HEK293 (cell line): ENCODE measurements around the gene SIGMAR1.
A peak's percentile ranks its signal among the peaks of the same experiment; 100 is the strongest.

Experiments
- KLF8 ChIP-seq: fragments of 450-650 bp; formaldehyde crosslinking; IDR thresholded peaks from 2 replicates; pipeline ENCODE4 v1.5.1; 2016; ENCODE audit warnings: missing biosample characterization, missing genetic modification characterization
- KLF9 ChIP-seq: fragments of 450-650 bp; formaldehyde crosslinking; IDR thresholded peaks from 2 replicates; pipeline ENCODE4 v1.5.1; 2016; ENCODE audit warnings: missing biosample characterization, missing genetic modification characterization, low read depth
- MEIS1 ChIP-seq: sonication (generic); formaldehyde crosslinking; IDR thresholded peaks from 2 replicates; pipeline ENCODE4 v1.8.1; 2022; ENCODE audit warnings: missing genetic modification reagents, mild to moderate bottlenecking, borderline replicate concordance
- SALL2 ChIP-seq: fragments of 450-650 bp; formaldehyde crosslinking; IDR thresholded peaks from 2 replicates; pipeline ENCODE4 v1.5.0; 2017; ENCODE audit warnings: missing biosample characterization, mild to moderate bottlenecking, missing genetic modification characterization, borderline replicate concordance
- SCRT2 ChIP-seq: fragments of 450-650 bp; formaldehyde crosslinking; IDR thresholded peaks from 2 replicates; pipeline ENCODE4 v1.5.1; 2016; ENCODE audit warnings: missing biosample characterization, missing genetic modification characterization
- TCF7L2 ChIP-seq: IDR thresholded peaks from 2 replicates; pipeline ENCODE4 v1.6.1; 2011; ENCODE audit warnings: low read depth, mild to moderate bottlenecking, inconsistent platforms, low read length, moderate library complexity, borderline replicate concordance
- ZBTB21 ChIP-seq: fragments of 450-650 bp; formaldehyde crosslinking; IDR thresholded peaks from 2 replicates; pipeline ENCODE4 v1.5.1; 2017; ENCODE audit warnings: missing biosample characterization, missing genetic modification characterization
- ZNF174 ChIP-seq: fragments of 450-650 bp; formaldehyde crosslinking; IDR thresholded peaks from 2 replicates; pipeline ENCODE4 v1.5.0; 2017; ENCODE audit warnings: missing biosample characterization, mild to moderate bottlenecking, missing genetic modification characterization
- ZNF292 ChIP-seq: fragments of 450-650 bp; formaldehyde crosslinking; IDR thresholded peaks from 2 replicates; pipeline ENCODE4 v1.5.1; 2016; ENCODE audit warnings: low read depth, missing biosample characterization, missing genetic modification characterization, borderline replicate concordance
- ZNF404 ChIP-seq: fragments of 450-650 bp; formaldehyde crosslinking; IDR thresholded peaks from 2 replicates; pipeline ENCODE4 v1.5.1; 2017; ENCODE audit warnings: missing biosample characterization, missing genetic modification characterization
- ZNF585B ChIP-seq: fragments of 450-650 bp; formaldehyde crosslinking; IDR thresholded peaks from 2 replicates; pipeline ENCODE4 v1.5.1; 2016; ENCODE audit warnings: missing biosample characterization, missing genetic modification characterization
- ZNF600 ChIP-seq: fragments of 450-650 bp; formaldehyde crosslinking; IDR thresholded peaks from 2 replicates; pipeline ENCODE4 v1.5.1; 2016; ENCODE audit warnings: missing biosample characterization, missing genetic modification characterization
- ZNF707 ChIP-seq: fragments of 450-650 bp; formaldehyde crosslinking; IDR thresholded peaks from 2 replicates; pipeline ENCODE4 v1.5.1; 2016; ENCODE audit warnings: missing biosample characterization, missing genetic modification characterization
- ZNF76 ChIP-seq: fragments of 450-650 bp; formaldehyde crosslinking; IDR thresholded peaks from 2 replicates; pipeline ENCODE4; 2016; ENCODE audit warnings: low read depth, missing biosample characterization, missing genetic modification characterization, borderline replicate concordance
- TF ChIP-seq, protein P1 (sequence below): fragments of 450-650 bp; formaldehyde crosslinking; IDR thresholded peaks from 2 replicates; pipeline ENCODE4 v1.5.1; 2016; ENCODE audit warnings: missing biosample characterization, missing genetic modification characterization
- TF ChIP-seq, protein P2 (sequence below): fragments of 450-650 bp; formaldehyde crosslinking; IDR thresholded peaks from 2 replicates; pipeline ENCODE4 v1.5.1; 2016; ENCODE audit warnings: missing biosample characterization, missing genetic modification characterization
- TF ChIP-seq, protein P3 (sequence below): fragments of 450-650 bp; IDR thresholded peaks from 2 replicates; pipeline ENCODE4 v1.5.1; 2018; ENCODE audit warnings: missing biosample characterization, missing genetic modification characterization
- TF ChIP-seq, protein P4 (sequence below): sonication (generic); formaldehyde crosslinking; IDR thresholded peaks from 2 replicates; pipeline ENCODE4 v1.8.1; 2022; ENCODE audit warnings: mild to moderate bottlenecking, moderate library complexity, missing genetic modification reagents
- TF ChIP-seq, protein P5 (sequence below): fragments of 450-650 bp; IDR thresholded peaks from 2 replicates; pipeline ENCODE4 v1.5.1; 2018; ENCODE audit warnings: missing biosample characterization, mild to moderate bottlenecking, missing genetic modification characterization
- TF ChIP-seq, protein P6 (sequence below): fragments of 450-650 bp; formaldehyde crosslinking; optimal IDR thresholded peaks from 2 replicates; pipeline ENCODE3; 2016; ENCODE audit warnings: missing biosample characterization, mild to moderate bottlenecking, missing genetic modification characterization
- TF ChIP-seq, protein P7 (sequence below): fragments of 450-650 bp; formaldehyde crosslinking; IDR thresholded peaks from 2 replicates; pipeline ENCODE4 v1.5.1; 2016; ENCODE audit warnings: missing biosample characterization, missing genetic modification characterization
- TF ChIP-seq, protein P8 (sequence below): fragments of 450-650 bp; formaldehyde crosslinking; IDR thresholded peaks from 2 replicates; pipeline ENCODE4 v1.5.1; 2017; ENCODE audit warnings: missing biosample characterization, mild to moderate bottlenecking, missing genetic modification characterization, moderate library complexity

Gene SIGMAR1

DNA sequence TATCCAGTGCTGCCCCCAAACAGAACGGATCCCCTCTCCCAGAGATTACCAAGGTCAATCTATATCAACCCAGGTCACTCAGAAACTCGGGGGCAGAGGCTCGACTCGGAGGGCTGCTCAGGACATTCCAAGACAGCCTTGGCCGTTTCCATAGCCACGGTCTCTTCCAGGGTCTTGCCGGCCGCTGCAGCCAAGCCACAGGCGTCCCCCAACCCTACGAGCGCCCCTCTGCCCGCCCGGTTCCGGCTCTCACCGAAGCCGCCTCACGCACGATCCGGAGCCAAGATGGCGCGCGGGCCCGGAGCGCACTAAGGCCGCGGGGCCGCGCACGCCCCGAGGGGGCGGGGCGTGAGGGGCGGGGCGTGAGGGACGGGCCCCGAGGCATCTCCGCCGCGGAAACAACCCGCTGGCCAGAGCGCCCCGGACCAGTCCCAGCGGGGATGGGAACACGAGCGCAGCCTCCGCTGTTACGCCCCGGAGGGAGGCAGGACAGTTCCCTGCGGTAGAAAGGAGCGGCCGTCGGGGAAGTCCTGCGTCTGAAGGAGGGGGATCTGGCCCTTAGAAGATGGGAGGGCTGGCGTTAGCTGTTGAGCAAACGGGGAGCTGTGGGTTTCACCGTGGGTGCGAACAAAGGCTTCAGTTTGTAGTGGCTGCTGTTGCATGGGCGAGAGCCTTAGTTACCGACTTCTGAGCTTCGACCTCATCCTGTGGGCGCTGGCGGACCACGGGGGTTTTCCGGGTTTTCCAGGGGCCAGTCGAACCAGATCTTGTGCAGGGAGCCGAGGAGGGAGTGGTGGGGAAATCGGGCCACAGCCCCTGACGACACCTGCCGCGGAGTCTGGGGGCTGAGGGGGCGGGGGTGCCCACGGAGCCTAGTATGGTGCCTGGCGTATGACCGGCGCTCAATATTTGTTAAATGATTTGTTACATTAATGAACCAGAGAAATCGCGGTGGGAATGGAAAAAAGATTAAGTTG lies 25.5 kb downstream of the SIGMAR1 start, which contains the start of gene RPP25L (continued):
- TF ChIP-seq SCRT2 (no peak), ZNF76 (tag by site-specific recombination) (no peak), TCF7L2 (no peak), KLF9 (tag by site-specific recombination) (peak; percentile 79; the same call in 1 of the 2 replicates), ZBTB21 (tag by site-specific recombination) (no peak), MEIS1 (no peak), KLF8 (tag by site-specific recombination) (peak; percentile 48), ZNF585B (no peak), ZNF174 (no peak), ZNF600 (tag by site-specific recombination) (peak; percentile 93), ZNF292 (tag by site-specific recombination) (no peak), SALL2 (tag by site-specific recombination) (no peak), ZNF707 (tag by site-specific recombination) (no peak), ZNF404 (no peak)
- TF ChIP-seq, protein P1, sequence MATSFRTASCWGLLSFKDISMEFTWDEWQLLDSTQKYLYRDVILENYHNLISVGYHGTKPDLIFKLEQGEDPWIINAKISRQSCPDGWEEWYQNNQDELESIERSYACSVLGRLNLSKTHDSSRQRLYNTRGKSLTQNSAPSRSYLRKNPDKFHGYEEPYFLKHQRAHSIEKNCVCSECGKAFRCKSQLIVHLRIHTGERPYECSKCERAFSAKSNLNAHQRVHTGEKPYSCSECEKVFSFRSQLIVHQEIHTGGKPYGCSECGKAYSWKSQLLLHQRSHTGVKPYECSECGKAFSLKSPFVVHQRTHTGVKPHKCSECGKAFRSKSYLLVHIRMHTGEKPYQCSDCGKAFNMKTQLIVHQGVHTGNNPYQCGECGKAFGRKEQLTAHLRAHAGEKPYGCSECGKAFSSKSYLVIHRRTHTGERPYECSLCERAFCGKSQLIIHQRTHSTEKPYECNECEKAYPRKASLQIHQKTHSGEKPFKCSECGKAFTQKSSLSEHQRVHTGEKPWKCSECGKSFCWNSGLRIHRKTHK (tag by site-specific recombination) = no peak
- TF ChIP-seq, protein P2, sequence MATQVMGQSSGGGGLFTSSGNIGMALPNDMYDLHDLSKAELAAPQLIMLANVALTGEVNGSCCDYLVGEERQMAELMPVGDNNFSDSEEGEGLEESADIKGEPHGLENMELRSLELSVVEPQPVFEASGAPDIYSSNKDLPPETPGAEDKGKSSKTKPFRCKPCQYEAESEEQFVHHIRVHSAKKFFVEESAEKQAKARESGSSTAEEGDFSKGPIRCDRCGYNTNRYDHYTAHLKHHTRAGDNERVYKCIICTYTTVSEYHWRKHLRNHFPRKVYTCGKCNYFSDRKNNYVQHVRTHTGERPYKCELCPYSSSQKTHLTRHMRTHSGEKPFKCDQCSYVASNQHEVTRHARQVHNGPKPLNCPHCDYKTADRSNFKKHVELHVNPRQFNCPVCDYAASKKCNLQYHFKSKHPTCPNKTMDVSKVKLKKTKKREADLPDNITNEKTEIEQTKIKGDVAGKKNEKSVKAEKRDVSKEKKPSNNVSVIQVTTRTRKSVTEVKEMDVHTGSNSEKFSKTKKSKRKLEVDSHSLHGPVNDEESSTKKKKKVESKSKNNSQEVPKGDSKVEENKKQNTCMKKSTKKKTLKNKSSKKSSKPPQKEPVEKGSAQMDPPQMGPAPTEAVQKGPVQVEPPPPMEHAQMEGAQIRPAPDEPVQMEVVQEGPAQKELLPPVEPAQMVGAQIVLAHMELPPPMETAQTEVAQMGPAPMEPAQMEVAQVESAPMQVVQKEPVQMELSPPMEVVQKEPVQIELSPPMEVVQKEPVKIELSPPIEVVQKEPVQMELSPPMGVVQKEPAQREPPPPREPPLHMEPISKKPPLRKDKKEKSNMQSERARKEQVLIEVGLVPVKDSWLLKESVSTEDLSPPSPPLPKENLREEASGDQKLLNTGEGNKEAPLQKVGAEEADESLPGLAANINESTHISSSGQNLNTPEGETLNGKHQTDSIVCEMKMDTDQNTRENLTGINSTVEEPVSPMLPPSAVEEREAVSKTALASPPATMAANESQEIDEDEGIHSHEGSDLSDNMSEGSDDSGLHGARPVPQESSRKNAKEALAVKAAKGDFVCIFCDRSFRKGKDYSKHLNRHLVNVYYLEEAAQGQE (tag by site-specific recombination) = 0 out of 2 replicates have a peak, but pooled peaks have one; percentile 26
- TF ChIP-seq, protein P3, sequence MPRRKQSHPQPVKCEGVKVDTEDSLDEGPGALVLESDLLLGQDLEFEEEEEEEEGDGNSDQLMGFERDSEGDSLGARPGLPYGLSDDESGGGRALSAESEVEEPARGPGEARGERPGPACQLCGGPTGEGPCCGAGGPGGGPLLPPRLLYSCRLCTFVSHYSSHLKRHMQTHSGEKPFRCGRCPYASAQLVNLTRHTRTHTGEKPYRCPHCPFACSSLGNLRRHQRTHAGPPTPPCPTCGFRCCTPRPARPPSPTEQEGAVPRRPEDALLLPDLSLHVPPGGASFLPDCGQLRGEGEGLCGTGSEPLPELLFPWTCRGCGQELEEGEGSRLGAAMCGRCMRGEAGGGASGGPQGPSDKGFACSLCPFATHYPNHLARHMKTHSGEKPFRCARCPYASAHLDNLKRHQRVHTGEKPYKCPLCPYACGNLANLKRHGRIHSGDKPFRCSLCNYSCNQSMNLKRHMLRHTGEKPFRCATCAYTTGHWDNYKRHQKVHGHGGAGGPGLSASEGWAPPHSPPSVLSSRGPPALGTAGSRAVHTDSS = no peak
- TF ChIP-seq, protein P4, sequence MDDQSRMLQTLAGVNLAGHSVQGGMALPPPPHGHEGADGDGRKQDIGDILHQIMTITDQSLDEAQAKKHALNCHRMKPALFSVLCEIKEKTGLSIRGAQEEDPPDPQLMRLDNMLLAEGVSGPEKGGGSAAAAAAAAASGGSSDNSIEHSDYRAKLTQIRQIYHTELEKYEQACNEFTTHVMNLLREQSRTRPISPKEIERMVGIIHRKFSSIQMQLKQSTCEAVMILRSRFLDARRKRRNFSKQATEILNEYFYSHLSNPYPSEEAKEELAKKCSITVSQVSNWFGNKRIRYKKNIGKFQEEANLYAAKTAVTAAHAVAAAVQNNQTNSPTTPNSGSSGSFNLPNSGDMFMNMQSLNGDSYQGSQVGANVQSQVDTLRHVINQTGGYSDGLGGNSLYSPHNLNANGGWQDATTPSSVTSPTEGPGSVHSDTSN = no peak
- TF ChIP-seq, protein P5, sequence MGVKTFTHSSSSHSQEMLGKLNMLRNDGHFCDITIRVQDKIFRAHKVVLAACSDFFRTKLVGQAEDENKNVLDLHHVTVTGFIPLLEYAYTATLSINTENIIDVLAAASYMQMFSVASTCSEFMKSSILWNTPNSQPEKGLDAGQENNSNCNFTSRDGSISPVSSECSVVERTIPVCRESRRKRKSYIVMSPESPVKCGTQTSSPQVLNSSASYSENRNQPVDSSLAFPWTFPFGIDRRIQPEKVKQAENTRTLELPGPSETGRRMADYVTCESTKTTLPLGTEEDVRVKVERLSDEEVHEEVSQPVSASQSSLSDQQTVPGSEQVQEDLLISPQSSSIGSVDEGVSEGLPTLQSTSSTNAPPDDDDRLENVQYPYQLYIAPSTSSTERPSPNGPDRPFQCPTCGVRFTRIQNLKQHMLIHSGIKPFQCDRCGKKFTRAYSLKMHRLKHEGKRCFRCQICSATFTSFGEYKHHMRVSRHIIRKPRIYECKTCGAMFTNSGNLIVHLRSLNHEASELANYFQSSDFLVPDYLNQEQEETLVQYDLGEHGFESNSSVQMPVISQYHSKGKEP = no peak
- TF ChIP-seq, protein P6, sequence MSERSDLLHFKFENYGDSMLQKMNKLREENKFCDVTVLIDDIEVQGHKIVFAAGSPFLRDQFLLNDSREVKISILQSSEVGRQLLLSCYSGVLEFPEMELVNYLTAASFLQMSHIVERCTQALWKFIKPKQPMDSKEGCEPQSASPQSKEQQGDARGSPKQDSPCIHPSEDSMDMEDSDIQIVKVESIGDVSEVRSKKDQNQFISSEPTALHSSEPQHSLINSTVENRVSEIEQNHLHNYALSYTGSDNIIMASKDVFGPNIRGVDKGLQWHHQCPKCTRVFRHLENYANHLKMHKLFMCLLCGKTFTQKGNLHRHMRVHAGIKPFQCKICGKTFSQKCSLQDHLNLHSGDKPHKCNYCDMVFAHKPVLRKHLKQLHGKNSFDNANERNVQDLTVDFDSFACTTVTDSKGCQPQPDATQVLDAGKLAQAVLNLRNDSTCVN = peak; percentile 60
- TF ChIP-seq, protein P7, sequence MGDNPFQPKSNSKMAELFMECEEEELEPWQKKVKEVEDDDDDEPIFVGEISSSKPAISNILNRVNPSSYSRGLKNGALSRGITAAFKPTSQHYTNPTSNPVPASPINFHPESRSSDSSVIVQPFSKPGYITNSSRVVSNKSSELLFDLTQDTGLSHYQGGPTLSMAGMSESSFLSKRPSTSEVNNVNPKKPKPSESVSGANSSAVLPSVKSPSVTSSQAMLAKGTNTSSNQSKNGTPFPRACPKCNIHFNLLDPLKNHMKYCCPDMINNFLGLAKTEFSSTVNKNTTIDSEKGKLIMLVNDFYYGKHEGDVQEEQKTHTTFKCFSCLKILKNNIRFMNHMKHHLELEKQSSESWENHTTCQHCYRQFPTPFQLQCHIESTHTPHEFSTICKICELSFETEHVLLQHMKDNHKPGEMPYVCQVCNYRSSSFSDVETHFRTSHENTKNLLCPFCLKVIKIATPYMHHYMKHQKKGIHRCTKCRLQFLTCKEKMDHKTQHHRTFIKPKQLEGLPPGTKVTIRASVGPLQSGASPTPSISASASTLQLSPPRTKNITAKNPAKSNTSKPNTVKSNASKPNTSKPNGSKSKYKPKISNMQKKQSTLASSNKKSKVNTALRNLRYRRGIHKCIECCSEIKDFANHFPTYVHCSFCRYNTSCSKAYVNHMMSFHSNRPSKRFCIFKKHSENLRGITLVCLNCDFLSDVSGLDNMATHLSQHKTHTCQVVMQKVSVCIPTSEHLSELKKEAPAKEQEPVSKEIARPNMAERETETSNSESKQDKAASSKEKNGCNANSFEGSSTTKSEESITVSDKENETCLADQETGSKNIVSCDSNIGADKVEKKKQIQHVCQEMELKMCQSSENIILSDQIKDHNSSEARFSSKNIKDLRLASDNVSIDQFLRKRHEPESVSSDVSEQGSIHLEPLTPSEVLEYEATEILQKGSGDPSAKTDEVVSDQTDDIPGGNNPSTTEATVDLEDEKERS = no peak
- TF ChIP-seq, protein P8, sequence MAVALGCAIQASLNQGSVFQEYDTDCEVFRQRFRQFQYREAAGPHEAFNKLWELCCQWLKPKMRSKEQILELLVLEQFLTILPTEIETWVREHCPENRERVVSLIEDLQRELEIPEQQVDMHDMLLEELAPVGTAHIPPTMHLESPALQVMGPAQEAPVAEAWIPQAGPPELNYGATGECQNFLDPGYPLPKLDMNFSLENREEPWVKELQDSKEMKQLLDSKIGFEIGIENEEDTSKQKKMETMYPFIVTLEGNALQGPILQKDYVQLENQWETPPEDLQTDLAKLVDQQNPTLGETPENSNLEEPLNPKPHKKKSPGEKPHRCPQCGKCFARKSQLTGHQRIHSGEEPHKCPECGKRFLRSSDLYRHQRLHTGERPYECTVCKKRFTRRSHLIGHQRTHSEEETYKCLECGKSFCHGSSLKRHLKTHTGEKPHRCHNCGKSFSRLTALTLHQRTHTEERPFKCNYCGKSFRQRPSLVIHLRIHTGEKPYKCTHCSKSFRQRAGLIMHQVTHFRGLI (tag by site-specific recombination) = no peak
